GM18498 (cell line): ENCODE results near the gene CD4.

Experiments
- ATAC-seq: cut with Tn5 transposase; IDR thresholded peaks from one replicate; pipeline ENCODE4 v1.9.1; 2021; ENCODE audit warnings: mild to moderate bottlenecking, moderate library complexity; ENCODE audit not compliant: unreplicated experiment

CD4 gene

GRCh38 chr12:6810758-6811157 lies 21.4 kb downstream of the CD4 start:
- no peak for ATAC-seq

- no peak for ATAC-seq
Measured at GRCh38 chr12:6813363-6813762, 24.0 kb downstream of the CD4 start.

GRCh38 chr12:6816598-6816997 lies 27.3 kb downstream of the CD4 start:
- no peak for ATAC-seq

GRCh38 chr12:6817098-6817497 lies 27.8 kb downstream of the CD4 start:
- ATAC-seq, result no peak

- no peak for ATAC-seq
Measured at GRCh38 chr12:6817662-6818157, 28.4 kb downstream of the CD4 start.

GRCh38 chr12:6818222-6818621 lies 28.9 kb downstream of the CD4 start:
- ATAC-seq, result no peak

- no peak for ATAC-seq
Measured at GRCh38 chr12:6818645-6819044, 29.3 kb downstream of the CD4 start.

GRCh38 chr12:6819106-6820030 lies 30.0 kb downstream of the CD4 start:
- no peak for ATAC-seq

GRCh38 chr12:6820166-6820565 lies 30.8 kb downstream of the CD4 start:
- no peak for ATAC-seq

GRCh38 chr12:6821591-6822425 lies 32.5 kb downstream of the CD4 start, which contains the start of gene GPR162:
TSS of gene GPR162 (plus strand) at chr12:6821821. CDS start at chr12:6823899, 2,078 bp downstream.
- no peak for ATAC-seq

GRCh38 chr12:6822426-6823135 lies 33.3 kb downstream of the CD4 start:
- ATAC-seq, result no peak

GRCh38 chr12:6823182-6824084 lies 34.1 kb downstream of the CD4 start:
- ATAC-seq, result no peak

- ATAC-seq, result no peak
Measured at GRCh38 chr12:6824085-6824775, 34.9 kb downstream of the CD4 start.

GRCh38 chr12:6824901-6825381 lies 35.6 kb downstream of the CD4 start:
- ATAC-seq, result no peak

- ATAC-seq, result peak; percentile 41
Measured at GRCh38 chr12:6825398-6826124, 36.2 kb downstream of the CD4 start.

GRCh38 chr12:6826125-6826733 lies 36.9 kb downstream of the CD4 start:
- no peak for ATAC-seq

- no peak for ATAC-seq
Measured at GRCh38 chr12:6826734-6827436, 37.6 kb downstream of the CD4 start.
